Measurements from ENCODE around the gene GLB1L.
A peak's percentile ranks its signal among the peaks of the same experiment; 100 is the strongest.

The GLB1L gene

GRCh38 chr2:219279151-219279915, 34.1 kb upstream of the GLB1L start, which contains the start of gene DNAJB2:
Gene DNAJB2, plus strand, starts transcription at chr2:219279366. Its CDS starts 468 bp downstream, at chr2:219279834.
- peaks cover 26% of the 10 kb centered on the region for H3K36me3 ChIP-seq (ENCODE audit: insufficient read depth, low read length)
- H3K9me3 ChIP-seq (replicated peaks; ENCODE audit: low read length) = no peaks in the 10 kb centered on the region
- H3K4me1 ChIP-seq (ENCODE audit: control insufficient read depth, insufficient read depth, low read length) = peaks cover 28% of the 10 kb centered on the region
- peak within 1 kb of the TSS; percentile 90 for H3K9ac ChIP-seq (ENCODE audit: low read depth, low read length)
- peak within 1 kb of the TSS; percentile 73 for H3K4me3 ChIP-seq (ENCODE audit: low read length)
- H3K4me2 ChIP-seq (ENCODE audit: low read length) = peak within 1 kb of the TSS; percentile 95
- no peaks in the 10 kb centered on the region for H3K27me3 ChIP-seq (ENCODE audit: control insufficient read depth, insufficient read depth, low read length)

- Histone ChIP-seq H3K4me2 (ENCODE audit: low read length) (peak overlapping the region; percentile 95), H3K9me3 (replicated peaks; ENCODE audit: low read length) (no peaks in the 10 kb centered on the region), H3K36me3 (ENCODE audit: insufficient read depth, low read length) (peaks cover 20% of the 10 kb centered on the region), H3K27me3 (ENCODE audit: control insufficient read depth, insufficient read depth, low read length) (no peaks in the 10 kb centered on the region), H3K9ac (ENCODE audit: low read depth, low read length) (peak overlapping the region; percentile 80), H3K4me1 (ENCODE audit: control insufficient read depth, insufficient read depth, low read length) (peaks cover 34% of the 10 kb centered on the region), H3K4me3 (ENCODE audit: low read length) (peak overlapping the region; percentile 51)
Observed at GRCh38 chr2:219278655-219279150, 33.5 kb upstream of the GLB1L start.

- Histone ChIP-seq H3K4me1 (ENCODE audit: control insufficient read depth, insufficient read depth, low read length) (peaks cover 38% of the 10 kb centered on the region), H3K4me3 (ENCODE audit: low read length) (peak overlapping the region; percentile 51), H3K9me3 (replicated peaks; ENCODE audit: low read length) (no peaks in the 10 kb centered on the region)
Observed at GRCh38 chr2:219277703-219278654, 32.7 kb upstream of the GLB1L start.

GRCh38 chr2:219274361-219274921, 29.2 kb upstream of the GLB1L start:
- H3K4me3 ChIP-seq (ENCODE audit: low read length) = peak overlapping the region; percentile 18
- H3K9me3 ChIP-seq (replicated peaks; ENCODE audit: low read length) = no peaks in the 10 kb centered on the region
- no peaks in the 10 kb centered on the region for H3K36me3 ChIP-seq (ENCODE audit: insufficient read depth, low read length)
- peaks cover 30% of the 10 kb centered on the region for H3K4me1 ChIP-seq (ENCODE audit: control insufficient read depth, insufficient read depth, low read length)
- H3K4me2 ChIP-seq (ENCODE audit: low read length) = peak overlapping the region; percentile 58
- peak overlapping the region; percentile 25 for H3K9ac ChIP-seq (ENCODE audit: low read depth, low read length)
- peaks cover 9% of the 10 kb centered on the region for H3K27me3 ChIP-seq (ENCODE audit: control insufficient read depth, insufficient read depth, low read length)

More at GRCh38 chr2:219277703-219278654, 32.7 kb upstream of the GLB1L start:
- Histone ChIP-seq H3K4me2 (ENCODE audit: low read length) (peak overlapping the region; percentile 95), H3K36me3 (ENCODE audit: insufficient read depth, low read length) (peaks cover 17% of the 10 kb centered on the region), H3K27me3 (ENCODE audit: control insufficient read depth, insufficient read depth, low read length) (no peaks in the 10 kb centered on the region), H3K9ac (ENCODE audit: low read depth, low read length) (peak overlapping the region; percentile 80)

DNA sequence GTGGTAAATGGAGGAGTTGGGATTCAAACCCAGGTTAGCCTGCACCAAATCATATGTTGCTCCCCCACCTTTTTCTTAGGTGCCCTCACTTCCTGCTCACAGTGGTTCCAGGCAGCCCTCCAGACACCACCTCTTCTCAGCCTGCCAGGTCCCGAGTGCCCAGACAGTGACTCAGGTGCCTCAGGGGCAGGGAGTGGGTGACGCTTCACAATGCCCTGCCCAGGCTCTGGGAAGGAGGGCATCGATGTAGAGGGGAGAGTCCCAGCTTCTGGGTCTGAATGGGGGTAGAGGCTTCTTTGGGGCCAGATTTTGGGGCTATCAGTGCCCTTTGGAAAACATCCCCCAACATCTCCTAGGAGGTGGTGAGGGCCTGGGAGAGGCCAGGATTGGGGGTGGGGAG, 28.7 kb upstream of the GLB1L start:
- Histone ChIP-seq H3K4me3 (ENCODE audit: low read length) (peak overlapping the region; percentile 18), H3K4me1 (ENCODE audit: control insufficient read depth, insufficient read depth, low read length) (peaks cover 29% of the 10 kb centered on the region), H3K4me2 (ENCODE audit: low read length) (peak overlapping the region; percentile 58), H3K27me3 (ENCODE audit: control insufficient read depth, insufficient read depth, low read length) (peaks cover 14% of the 10 kb centered on the region), H3K9me3 (replicated peaks; ENCODE audit: low read length) (no peaks in the 10 kb centered on the region), H3K36me3 (ENCODE audit: insufficient read depth, low read length) (no peaks in the 10 kb centered on the region), H3K9ac (ENCODE audit: low read depth, low read length) (peak overlapping the region; percentile 25)

GRCh38 chr2:219272995-219273394, 27.8 kb upstream of the GLB1L start:
- Histone ChIP-seq H3K4me1 (ENCODE audit: control insufficient read depth, insufficient read depth, low read length) (peaks cover 20% of the 10 kb centered on the region), H3K9ac (ENCODE audit: low read depth, low read length) (no peak overlapping the region), H3K4me3 (ENCODE audit: low read length) (no peak overlapping the region), H3K27me3 (ENCODE audit: control insufficient read depth, insufficient read depth, low read length) (peaks cover 15% of the 10 kb centered on the region), H3K36me3 (ENCODE audit: insufficient read depth, low read length) (no peaks in the 10 kb centered on the region), H3K9me3 (replicated peaks; ENCODE audit: low read length) (no peaks in the 10 kb centered on the region), H3K4me2 (ENCODE audit: low read length) (no peak overlapping the region)

GRCh38 chr2:219272356-219272755, 27.1 kb upstream of the GLB1L start:
- Histone ChIP-seq H3K9ac (ENCODE audit: low read depth, low read length) (no peak overlapping the region), H3K27me3 (ENCODE audit: control insufficient read depth, insufficient read depth, low read length) (peaks cover 15% of the 10 kb centered on the region), H3K4me1 (ENCODE audit: control insufficient read depth, insufficient read depth, low read length) (peaks cover 17% of the 10 kb centered on the region), H3K36me3 (ENCODE audit: insufficient read depth, low read length) (no peaks in the 10 kb centered on the region), H3K4me2 (ENCODE audit: low read length) (no peak overlapping the region), H3K4me3 (ENCODE audit: low read length) (no peak overlapping the region), H3K9me3 (replicated peaks; ENCODE audit: low read length) (no peaks in the 10 kb centered on the region)

DNA sequence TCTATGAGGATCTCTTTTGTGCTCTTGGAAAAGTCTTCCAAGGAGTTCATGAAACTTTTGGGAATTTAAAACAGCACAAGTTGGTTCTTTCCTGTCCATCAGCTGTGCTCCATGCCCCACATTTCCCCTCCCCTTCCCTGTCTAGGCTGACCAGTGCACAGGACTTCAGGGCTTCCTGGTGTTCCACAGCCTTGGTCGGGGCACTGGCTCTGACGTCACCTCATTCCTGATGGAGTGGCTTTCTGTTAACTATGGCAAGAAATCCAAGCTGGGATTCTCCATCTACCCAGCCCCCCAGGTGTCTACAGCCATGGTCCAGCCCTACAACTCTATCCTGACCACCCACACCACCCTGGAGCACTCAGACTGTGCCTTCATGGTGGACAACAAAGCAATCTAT, 25.8 kb upstream of the GLB1L start:
- Histone ChIP-seq H3K36me3 (ENCODE audit: insufficient read depth, low read length) (no peaks in the 10 kb centered on the region), H3K9ac (ENCODE audit: low read depth, low read length) (no peak overlapping the region), H3K9me3 (replicated peaks; ENCODE audit: low read length) (no peaks in the 10 kb centered on the region), H3K4me2 (ENCODE audit: low read length) (no peak overlapping the region), H3K4me1 (ENCODE audit: control insufficient read depth, insufficient read depth, low read length) (peaks cover 17% of the 10 kb centered on the region), H3K4me3 (ENCODE audit: low read length) (no peak overlapping the region), H3K27me3 (ENCODE audit: control insufficient read depth, insufficient read depth, low read length) (peaks cover 21% of the 10 kb centered on the region)

GRCh38 chr2:219270055-219270372, 24.8 kb upstream of the GLB1L start:
- no peaks in the 10 kb centered on the region for H3K36me3 ChIP-seq (ENCODE audit: insufficient read depth, low read length)
- no peaks in the 10 kb centered on the region for H3K9me3 ChIP-seq (replicated peaks; ENCODE audit: low read length)
- H3K4me1 ChIP-seq (ENCODE audit: control insufficient read depth, insufficient read depth, low read length) = peaks cover 16% of the 10 kb centered on the region
- H3K27me3 ChIP-seq (ENCODE audit: control insufficient read depth, insufficient read depth, low read length) = peaks cover 21% of the 10 kb centered on the region
- H3K4me2 ChIP-seq (ENCODE audit: low read length) = no peak overlapping the region
- no peak overlapping the region for H3K9ac ChIP-seq (ENCODE audit: low read depth, low read length)
- H3K4me3 ChIP-seq (ENCODE audit: low read length) = no peak overlapping the region

- no peak overlapping the region for H3K4me3 ChIP-seq (ENCODE audit: low read length)
- H3K9ac ChIP-seq (ENCODE audit: low read depth, low read length) = no peak overlapping the region
- H3K4me2 ChIP-seq (ENCODE audit: low read length) = no peak overlapping the region
- H3K27me3 ChIP-seq (ENCODE audit: control insufficient read depth, insufficient read depth, low read length) = peaks cover 23% of the 10 kb centered on the region
- no peaks in the 10 kb centered on the region for H3K9me3 ChIP-seq (replicated peaks; ENCODE audit: low read length)
- peaks cover 11% of the 10 kb centered on the region for H3K4me1 ChIP-seq (ENCODE audit: control insufficient read depth, insufficient read depth, low read length)
- H3K36me3 ChIP-seq (ENCODE audit: insufficient read depth, low read length) = no peaks in the 10 kb centered on the region
Observed at GRCh38 chr2:219269362-219270054, 24.3 kb upstream of the GLB1L start.

DNA sequence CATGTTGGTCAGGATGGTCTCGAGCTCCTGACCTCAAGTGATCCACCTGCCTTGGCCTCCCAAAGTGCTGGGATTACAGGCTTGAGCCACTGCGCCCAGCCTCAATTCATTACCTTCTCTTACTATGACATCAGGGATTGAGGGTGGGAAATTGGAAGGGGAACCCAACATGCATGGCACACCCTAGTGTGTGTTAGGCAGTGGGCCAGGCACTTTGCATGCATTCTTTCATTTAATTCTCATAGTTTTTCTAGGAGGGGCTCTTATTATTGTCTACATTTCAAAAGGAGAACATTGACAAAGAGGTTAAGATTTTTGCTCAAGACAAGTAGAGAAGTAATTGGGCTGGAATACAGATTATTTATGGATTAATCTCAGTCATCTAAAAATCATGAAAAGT, 23.1 kb upstream of the GLB1L start:
- H3K27me3 ChIP-seq (ENCODE audit: control insufficient read depth, insufficient read depth, low read length) = peaks cover 31% of the 10 kb centered on the region
- H3K36me3 ChIP-seq (ENCODE audit: insufficient read depth, low read length) = no peaks in the 10 kb centered on the region
- no peak overlapping the region for H3K9ac ChIP-seq (ENCODE audit: low read depth, low read length)
- no peak overlapping the region for H3K4me2 ChIP-seq (ENCODE audit: low read length)
- H3K9me3 ChIP-seq (replicated peaks; ENCODE audit: low read length) = no peaks in the 10 kb centered on the region
- H3K4me3 ChIP-seq (ENCODE audit: low read length) = no peak overlapping the region
- H3K4me1 ChIP-seq (ENCODE audit: control insufficient read depth, insufficient read depth, low read length) = no peaks in the 10 kb centered on the region
